GM23338 (cell line): ENCODE results near the gene RPL13. TPM values are rescaled to one million over a fixed set of nuclear protein-coding genes. Genes with fewer than 3 reads are reported as not detected.

Experiments used
- ATAC-seq: fragments of 200-7000 bp; cut with Tn5 transposase; 3 replicates; pipeline ENCODE4 v1.9.1; 2020
- DNase-seq: peaks from one replicate; pipeline ENCODE4 v3.0.0-alpha.2; 2015; ENCODE audit warnings: low spot score
- H2AFZ ChIP-seq: fragments of 200-600 bp; sonication (generic); 2 replicates; pipeline ENCODE4 v1.8.0; 2016; ENCODE audit warnings: antibody characterized with exemption, mild to moderate bottlenecking, moderate library complexity
- H3F3A ChIP-seq: fragments of 200-600 bp; sonication (generic); replicated peaks from 2 replicates; pipeline ENCODE4 v1.8.0; 2017; ENCODE audit warnings: antibody characterized with exemption, mixed run types, low read depth
- H3K27ac ChIP-seq: fragments of 200-600 bp; sonication (generic); 2 replicates; pipeline ENCODE4 v1.6.1; 2016; ENCODE audit warnings: low read depth
- H3K27me3 ChIP-seq: fragments of 200-600 bp; sonication (generic); 2 replicates; pipeline ENCODE4 v1.8.0; 2016; ENCODE audit warnings: mild to moderate bottlenecking, mixed run types, moderate library complexity; ENCODE audit not compliant: insufficient read depth
- H3K36me3 ChIP-seq: fragments of 200-600 bp; sonication (generic); 2 replicates; pipeline ENCODE4 v1.8.0; 2016; ENCODE audit warnings: mild to moderate bottlenecking; ENCODE audit not compliant: insufficient read depth
- H3K4me1 ChIP-seq: fragments of 200-600 bp; sonication (generic); 2 replicates; pipeline ENCODE4 v1.8.0; 2016; ENCODE audit warnings: mild to moderate bottlenecking, moderate library complexity; ENCODE audit not compliant: insufficient read depth
- H3K4me2 ChIP-seq: fragments of 200-600 bp; sonication (generic); 2 replicates; pipeline ENCODE4 v1.7.1; 2017; ENCODE audit warnings: mixed run types
- H3K4me3 ChIP-seq: fragments of 200-600 bp; sonication (generic); 2 replicates; pipeline ENCODE4 v1.6.1; 2016; ENCODE audit warnings: mixed run types
- H3K79me2 ChIP-seq: fragments of 200-600 bp; sonication (generic); replicated peaks from 2 replicates; pipeline ENCODE4 v1.8.0; 2017; ENCODE audit warnings: mild to moderate bottlenecking; ENCODE audit not compliant: insufficient read depth
- H3K9me2 ChIP-seq: fragments of 200-600 bp; sonication (generic); 2 replicates; pipeline ENCODE4 v1.8.0; 2017; ENCODE audit not compliant: insufficient read depth
- H4K20me1 ChIP-seq: fragments of 200-600 bp; sonication (generic); replicated peaks from 2 replicates; pipeline ENCODE4 v1.8.0; 2017; ENCODE audit warnings: mild to moderate bottlenecking; ENCODE audit not compliant: insufficient read depth
- H3K27ac Mint-ChIP-seq: 2 replicates; pipeline ENCODE4 v1.8.0; 2020; ENCODE audit warnings: inconsistent platforms, mild to moderate bottlenecking, moderate library complexity, mixed read lengths
- H3K27me3 Mint-ChIP-seq: 3 replicates; pipeline ENCODE4 v1.8.0; 2022; ENCODE audit warnings: low read depth, mild to moderate bottlenecking, moderate library complexity, mixed read lengths, inconsistent platforms; ENCODE audit not compliant: insufficient read depth, poor library complexity
- H3K36me3 Mint-ChIP-seq: 3 replicates; pipeline ENCODE4 v1.8.0; 2021; ENCODE audit warnings: low read depth, mild to moderate bottlenecking, inconsistent platforms, moderate library complexity, mixed read lengths
- H3K4me1 Mint-ChIP-seq: 3 replicates; pipeline ENCODE4 v1.8.0; 2020; ENCODE audit warnings: mild to moderate bottlenecking, inconsistent platforms, mixed read lengths
- H3K4me3 Mint-ChIP-seq: 3 replicates; pipeline ENCODE4 v1.8.0; 2021; ENCODE audit warnings: moderate library complexity, mild to moderate bottlenecking, inconsistent platforms, mixed read lengths
- H3K9me3 Mint-ChIP-seq: 3 replicates; pipeline ENCODE4 v1.8.0; 2020; ENCODE audit warnings: moderate library complexity, mild to moderate bottlenecking, inconsistent platforms, mixed read lengths
- CREB1 ChIP-seq: fragments of 250-450 bp; sonication (Bioruptor Pico); IDR thresholded peaks from 2 replicates; pipeline ENCODE4 v1.5.0; 2020; ENCODE audit warnings: low read depth, mild to moderate bottlenecking, moderate library complexity
- CTCF ChIP-seq, 2 experiments: fragments of 200-600 bp in 1 of 2; sonication (generic) in 1 of 2; conservative IDR thresholded peaks; 2 replicates each; pipeline versions ENCODE4 v1.5.1 to v1.6.1; 2016 to 2017; ENCODE audit warnings: antibody characterized with exemption in 2 of 2, low read depth in 2 of 2, mild to moderate bottlenecking in 2 of 2, moderate library complexity in 1 of 2
- ETS1 ChIP-seq: IDR thresholded peaks from 2 replicates; pipeline ENCODE4 v1.6.1; 2016; ENCODE audit warnings: antibody characterized with exemption
- EZH2 ChIP-seq: fragments of 200-600 bp; sonication (generic); IDR thresholded peaks from one replicate; pipeline ENCODE4 v1.8.0; 2017; ENCODE audit warnings: antibody characterized with exemption, mild to moderate bottlenecking, low read depth; ENCODE audit not compliant: unreplicated experiment
- EZH2phosphoT487 ChIP-seq: fragments of 200-600 bp; sonication (generic); IDR thresholded peaks from one replicate; pipeline ENCODE4 v1.8.1; 2018; ENCODE audit warnings: antibody characterized with exemption; ENCODE audit not compliant: unreplicated experiment
- JUNB ChIP-seq: IDR thresholded peaks from one replicate; pipeline ENCODE4 v1.6.1; 2016; ENCODE audit warnings: antibody characterized with exemption; ENCODE audit not compliant: unreplicated experiment
- NANOG ChIP-seq: IDR thresholded peaks from 2 replicates; pipeline ENCODE4 v1.6.1; 2016; ENCODE audit warnings: antibody characterized with exemption, borderline replicate concordance
- POLR2AphosphoS5 ChIP-seq: IDR thresholded peaks from 2 replicates; pipeline ENCODE4 v1.6.1; 2016; ENCODE audit warnings: antibody characterized with exemption, low read depth
- REST ChIP-seq: IDR thresholded peaks from one replicate; pipeline ENCODE4 v1.6.1; 2018; ENCODE audit warnings: antibody characterized with exemption; ENCODE audit not compliant: unreplicated experiment
- STAT1 ChIP-seq: IDR thresholded peaks from one replicate; pipeline ENCODE4 v1.6.1; 2016; ENCODE audit warnings: antibody characterized with exemption; ENCODE audit not compliant: unreplicated experiment
- ZNF114 ChIP-seq: fragments of 250-450 bp; sonication (Bioruptor Pico); IDR thresholded peaks from 2 replicates; pipeline ENCODE4 v1.5.0; 2020; ENCODE audit warnings: mild to moderate bottlenecking, moderate library complexity
- ZNF331 ChIP-seq: fragments of 250-450 bp; sonication (Bioruptor Pico); IDR thresholded peaks from 2 replicates; pipeline ENCODE4 v1.5.0; 2020; ENCODE audit warnings: low read depth, mild to moderate bottlenecking, moderate library complexity
- ZNF462 ChIP-seq: fragments of 250-450 bp; sonication (Bioruptor Pico); IDR thresholded peaks from 2 replicates; pipeline ENCODE4 v1.5.0; 2020; ENCODE audit warnings: mild to moderate bottlenecking, moderate library complexity
- polyA plus RNA-seq: library from polyadenylated mRNA; unstranded; fragments of >200 nt; fragmentation: Nextera tagmentation; extraction: Ambion mirVana; gene quantifications from 2 replicates; pipeline ENCODE4 v1.2.1, GENCODE V29; 2016
- total RNA-seq: library from RNA; depleted of rRNA; stranded (reverse); fragments of >200 nt; shearing (Covaris generic); gene quantifications from 2 replicates; pipeline ENCODE4 v1.2.3, GENCODE V29; 2014

The RPL13 gene
- total and polyA plus RNA-seq, 2 experiments from 2014 or later = 3,489 to 3,617 TPM

GRCh38 chr16:89531821-89532526, 28.5 kb upstream of the RPL13 start:
- H3K4me1 Mint-ChIP-seq = no peaks in the 10 kb centered on the region
- H3K4me2 ChIP-seq = no peak overlapping the region
- no peaks in the 10 kb centered on the region for H3K27me3 Mint-ChIP-seq
- H3K4me1 ChIP-seq = no peaks in the 10 kb centered on the region
- no peak overlapping the region for H3K27ac Mint-ChIP-seq
- H3K9me3 Mint-ChIP-seq = no peaks in the 10 kb centered on the region
- no peak for TF ChIP-seq REST
- no peak for TF ChIP-seq NANOG
- TF ChIP-seq CREB1 (CRISPR knock-in tag) = no peak
- no peak for TF ChIP-seq ZNF331 (CRISPR knock-in tag)
- no peak for TF ChIP-seq CTCF (conservative IDR thresholded peaks at IDR 0.05; ENCODE audit: low read depth in 2 of 2)
- no peak for TF ChIP-seq ZNF462
- no peak for TF ChIP-seq EZH2
- TF ChIP-seq JUNB = no peak
- TF ChIP-seq ETS1 = no peak
- no peak for TF ChIP-seq STAT1
- TF ChIP-seq EZH2phosphoT487 = no peak
- no peak for TF ChIP-seq ZNF114 (CRISPR knock-in tag)
- TF ChIP-seq POLR2AphosphoS5 = no peak
- H3K79me2 ChIP-seq = peaks cover 9% of the 10 kb centered on the region; the same call in 1 of the 2 replicates
- no peaks in the 10 kb centered on the region for H3K9me2 ChIP-seq
- peaks cover 79% of the 10 kb centered on the region for H3K36me3 Mint-ChIP-seq
- no peak overlapping the region for H3K4me3 ChIP-seq
- H3K27me3 ChIP-seq = no peaks in the 10 kb centered on the region
- H3K4me3 Mint-ChIP-seq = no peak overlapping the region
- no peak overlapping the region for H3K27ac ChIP-seq
- DNase-seq (no peak), ATAC-seq (no peak)
- no peak overlapping the region for H2AFZ ChIP-seq
- H3F3A ChIP-seq = peaks cover 3% of the 10 kb centered on the region; the same call in 1 of the 2 replicates
- peaks cover 11% of the 10 kb centered on the region for H4K20me1 ChIP-seq
- H3K36me3 ChIP-seq = peaks cover 57% of the 10 kb centered on the region
